H1 (cell line): ENCODE results near the gene SLC43A2. TPM values are rescaled to one million over a fixed set of nuclear protein-coding genes. Genes with fewer than 3 reads are reported as not detected.

Source experiments
- ASH2L ChIP-seq: fragments of 200-600, 300-600 bp; sonication (generic); IDR thresholded peaks from one replicate; pipeline ENCODE4 v1.7.1; 2017; ENCODE audit warnings: low read length
- BRCA1 ChIP-seq: IDR thresholded peaks from 2 replicates; pipeline ENCODE4 v1.6.1; 2012; ENCODE audit warnings: low read depth, low read length, improper control_type of control experiment
- CREB1 ChIP-seq: IDR thresholded peaks from 2 replicates; pipeline ENCODE4 v1.6.1; 2012; ENCODE audit warnings: inconsistent platforms
- EP300 ChIP-seq, 2 experiments: IDR thresholded peaks; 1 replicate in 1 of 2; 2 replicates in 1 of 2; pipeline ENCODE4 v1.6.1; 2011 to 2012; ENCODE audit warnings: low read depth in 2 of 2, low read length in 2 of 2, mild to moderate bottlenecking in 2 of 2, borderline replicate concordance in 1 of 2, inconsistent platforms in 1 of 2, moderate library complexity in 1 of 2
- MAFK ChIP-seq: IDR thresholded peaks from 2 replicates; pipeline ENCODE4 v1.6.1; 2012; ENCODE audit warnings: low read depth, mild to moderate bottlenecking, improper control_type of control experiment, low read length
- NRF1 ChIP-seq: IDR thresholded peaks from 2 replicates; pipeline ENCODE4 v1.6.1; 2011; ENCODE audit warnings: mild to moderate bottlenecking, low read depth, low read length, improper control_type of control experiment
- POLR2AphosphoS5 ChIP-seq: IDR thresholded peaks from 2 replicates; pipeline ENCODE4 v1.6.1; 2011; ENCODE audit warnings: low read depth, low read length
- RBBP5 ChIP-seq: IDR thresholded peaks from 2 replicates; pipeline ENCODE4 v1.7.1; 2012; ENCODE audit warnings: low read depth, mild to moderate bottlenecking, inconsistent platforms, low read length, moderate library complexity, borderline replicate concordance
- SAP30 ChIP-seq: fragments of 300-600 bp; sonication (generic); IDR thresholded peaks from 2 replicates; pipeline ENCODE4 v1.7.1; 2012; ENCODE audit warnings: low read length, moderate library complexity, mild to moderate bottlenecking, inconsistent platforms; ENCODE audit not compliant: insufficient read depth, insufficient replicate concordance
- SIX5 ChIP-seq: IDR thresholded peaks from 2 replicates; pipeline ENCODE4 v1.6.1; 2011; ENCODE audit warnings: mild to moderate bottlenecking, low read depth, low read length
- TCF12 ChIP-seq: IDR thresholded peaks from 2 replicates; pipeline ENCODE4 v1.6.1; 2011; ENCODE audit warnings: low read depth, mild to moderate bottlenecking, low read length
- polyA plus RNA-seq, 7 experiments: library from polyadenylated mRNA; depleted of rRNA in 3 of 7; stranded (reverse) in 5 of 7; unstranded in 2 of 7; fragments of >200 nt in 5 of 7; fragments of 200-250 nt in 2 of 7; gene quantifications; 1 replicate in 5 of 7; 2 replicates in 1 of 7; 4 replicates in 1 of 7; pipeline versions ENCODE4 v1.2.1 to v1.2.3, GENCODE V29; 2011 to 2013; ENCODE audit warnings: missing spikeins in 2 of 7, mixed read lengths in 2 of 7
- total RNA-seq: library from RNA; stranded (reverse); fragmentation: NEBNext Ultra II Directional; extraction: Animal tissue kit (Norgen Biotek cat#: 25700); gene quantifications from 2 replicates; pipeline ENCODE4 v1.2.1, GENCODE V29; 2021

SLC43A2 gene
- total and polyA plus RNA-seq, 2 of the 8 experiments (the other 6 are each of a cell fraction or from before 2014, with no cell fraction given), result 6.6 to 10.5 TPM

DNA sequence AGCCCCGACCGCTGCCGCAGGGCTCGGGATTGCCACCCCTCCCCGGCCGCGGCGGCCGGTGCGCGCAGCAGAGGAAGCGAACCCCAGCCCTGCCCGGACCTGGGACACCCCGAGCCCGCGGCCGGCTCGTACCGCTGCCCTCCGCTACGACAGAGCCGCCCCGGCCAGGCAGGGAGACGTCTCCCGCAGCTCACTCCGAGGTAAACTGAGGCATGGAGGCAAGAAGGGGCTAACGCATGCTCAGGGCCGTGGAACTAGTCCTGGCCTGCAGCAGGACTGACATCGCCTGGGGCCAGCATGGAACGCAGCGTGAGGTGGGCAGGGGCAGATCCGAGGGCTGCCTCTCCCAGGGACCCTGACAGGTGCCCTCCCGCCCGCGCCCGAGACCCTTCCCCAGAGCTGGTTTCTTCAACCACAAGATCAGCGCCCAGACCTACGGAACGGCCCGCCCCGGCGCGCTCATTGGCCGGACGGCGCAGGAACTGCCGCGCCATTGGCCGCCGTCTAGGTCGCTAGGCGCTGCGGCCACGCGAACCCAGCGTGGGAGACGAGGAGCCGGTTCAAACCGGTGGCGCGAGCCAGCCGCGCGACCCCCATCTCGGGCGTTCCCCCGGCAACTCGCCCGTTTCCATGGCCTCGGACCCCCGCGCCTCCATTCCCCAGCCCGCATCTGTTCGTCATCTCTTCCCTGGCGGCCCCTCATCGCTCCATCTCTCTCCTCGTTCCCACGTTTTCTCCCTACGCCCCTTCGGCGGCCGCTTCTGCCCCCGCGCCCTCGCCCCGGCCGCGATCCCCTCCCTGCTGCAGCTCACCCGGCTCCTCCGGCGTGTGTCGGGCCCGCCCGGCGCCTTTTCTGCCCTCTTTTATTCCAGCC lies at the start of gene SLC43A2 (continued):
- TF ChIP-seq POLR2AphosphoS5 (0 out of 2 replicates have a peak, but pooled peaks have one; percentile 39), TCF12 (no peak), SIX5 (no peak), BRCA1 (no peak), MAFK (no peak), NRF1 (no peak), ASH2L (no peak), RBBP5 (peak; percentile 61; the same call in 1 of the 2 replicates), EP300 (IDR thresholded peaks at IDR 0.05; ENCODE audit: borderline replicate concordance in 1 of 2, low read depth in 2 of 2, low read length in 2 of 2) (no peak), CREB1 (0 out of 2 replicates have a peak, but pooled peaks have one; percentile 26), SAP30 (peak; percentile 49)
